Keratinocyte (primary cell): Measurements from ENCODE around the gene C19orf12. TPM values are rescaled to one million over a fixed set of nuclear protein-coding genes. Genes with fewer than 3 reads are reported as not detected.

Experiments
- DNase-seq: peaks from one replicate; pipeline ENCODE4 v3.0.0-alpha.2; 2011; ENCODE audit warnings: low read depth, missing footprints, low spot score
- FAIRE-seq: peaks from 2 replicates; lab custom pipeline; 2011; peaks lifted over from hg19 to GRCh38; lab: Jason Lieb, UNC
- H2AFZ ChIP-seq: 2 replicates; pipeline ENCODE4 v1.6.0; 2012; ENCODE audit warnings: low read length, control low read depth, inconsistent platforms; ENCODE audit not compliant: control insufficient read depth
- H3K27ac ChIP-seq: 2 replicates; pipeline ENCODE4 v1.5.1; 2011; ENCODE audit warnings: low read length; ENCODE audit not compliant: control insufficient read depth, insufficient read depth
- H3K27me3 ChIP-seq: 3 replicates; pipeline ENCODE4 v1.6.0; 2011; ENCODE audit warnings: low read length; ENCODE audit not compliant: control insufficient read depth, insufficient read depth; ENCODE audit errors: extremely low read depth
- H3K36me3 ChIP-seq, 2 experiments: 2 replicates in 1 of 2; 3 replicates in 1 of 2; pipeline ENCODE4 v1.5.1; 2011; ENCODE audit warnings: low read length in 2 of 2, mild to moderate bottlenecking in 1 of 2; ENCODE audit not compliant: control insufficient read depth in 2 of 2, insufficient read depth in 2 of 2; ENCODE audit errors: extremely low read depth in 1 of 2
- H3K4me1 ChIP-seq: 3 replicates; pipeline ENCODE4 v1.5.1; 2011; ENCODE audit warnings: low read length; ENCODE audit not compliant: control insufficient read depth, insufficient read depth; ENCODE audit errors: extremely low read depth
- H3K4me2 ChIP-seq: 3 replicates; pipeline ENCODE4 v1.6.0; 2011; ENCODE audit warnings: low read depth, low read length; ENCODE audit not compliant: control insufficient read depth, insufficient read depth; ENCODE audit errors: extremely low read depth
- H3K4me3 ChIP-seq, 3 experiments: fragments of 200-600 bp in 1 of 3; sonication (generic) in 1 of 3; 2 replicates in 2 of 3; 3 replicates in 1 of 3; pipeline ENCODE4 v1.5.1; 2011 to 2016; ENCODE audit warnings: low read length in 3 of 3, mild to moderate bottlenecking in 3 of 3, control low read depth in 2 of 3, inconsistent platforms in 1 of 3, low read depth in 1 of 3, mixed read lengths in 1 of 3, mixed run types in 1 of 3, moderate library complexity in 1 of 3; ENCODE audit not compliant: control insufficient read depth in 2 of 3, insufficient read depth in 2 of 3; ENCODE audit errors: extremely low read depth in 1 of 3
- H3K79me2 ChIP-seq: 2 replicates; pipeline ENCODE4 v1.6.0; 2012; ENCODE audit warnings: low read length; ENCODE audit not compliant: control insufficient read depth, insufficient read depth
- H3K9ac ChIP-seq: 3 replicates; pipeline ENCODE4 v1.6.0; 2011; ENCODE audit warnings: low read length; ENCODE audit not compliant: control insufficient read depth, insufficient read depth; ENCODE audit errors: extremely low read depth
- H3K9me1 ChIP-seq: 3 replicates; pipeline ENCODE4 v1.6.0; 2011; ENCODE audit warnings: low read length; ENCODE audit not compliant: control insufficient read depth, insufficient read depth; ENCODE audit errors: extremely low read depth
- H3K9me3 ChIP-seq: 2 replicates; pipeline ENCODE4 v1.5.1; 2012; ENCODE audit warnings: low read depth, low read length; ENCODE audit not compliant: control insufficient read depth
- H4K20me1 ChIP-seq: 3 replicates; pipeline ENCODE4 v1.6.0; 2011; ENCODE audit warnings: low read length; ENCODE audit not compliant: control insufficient read depth, insufficient read depth; ENCODE audit errors: extremely low read depth
- EZH2 ChIP-seq: IDR thresholded peaks from one replicate; pipeline ENCODE4 v1.6.1; 2012; ENCODE audit warnings: inconsistent platforms, mild to moderate bottlenecking, low read length, moderate library complexity
- dilution Hi-C: fragments of 300-500 bp; cut with MboI; formaldehyde crosslinking; loops from one replicate; pipeline ENCODE4 v1.7.0; 2020; ENCODE audit warnings: low sequenced_read_pairs; ENCODE audit not compliant: extremely low pct_ligation_motif_present
- polyA plus RNA-seq, 5 experiments: library from polyadenylated mRNA; depleted of rRNA in 3 of 5; stranded (reverse) in 3 of 5; stranded (forward) in 1 of 5; unstranded in 1 of 5; fragments of >200 nt; gene quantifications; 1 replicate in 1 of 5; 2 replicates in 3 of 5; 3 replicates in 1 of 5; pipeline versions ENCODE4 v1.2.1 to v1.2.3, GENCODE V29; 2011 to 2012; ENCODE audit warnings: missing spikeins in 2 of 5, low read depth in 1 of 5, low replicate concordance in 1 of 5
- TF ChIP-seq, protein P1 (sequence below), 3 experiments: IDR thresholded peaks in 1 of 3; conservative IDR thresholded peaks in 1 of 3; optimal IDR thresholded peaks in 1 of 3; 2 replicates in 2 of 3; 3 replicates in 1 of 3; pipeline versions ENCODE3 to v1.5.1; 2011; ENCODE audit warnings: low read length in 3 of 3, mild to moderate bottlenecking in 3 of 3, moderate library complexity in 2 of 3, control low read depth in 1 of 3, inconsistent platforms in 1 of 3; ENCODE audit not compliant: insufficient read depth in 2 of 3; ENCODE audit errors: extremely low read depth in 1 of 3

Gene C19orf12
- polyA plus RNA-seq, 1 donor (not counting 4 experiments of a cell fraction or from before 2014, with no cell fraction given): 12.3 TPM

DNA sequence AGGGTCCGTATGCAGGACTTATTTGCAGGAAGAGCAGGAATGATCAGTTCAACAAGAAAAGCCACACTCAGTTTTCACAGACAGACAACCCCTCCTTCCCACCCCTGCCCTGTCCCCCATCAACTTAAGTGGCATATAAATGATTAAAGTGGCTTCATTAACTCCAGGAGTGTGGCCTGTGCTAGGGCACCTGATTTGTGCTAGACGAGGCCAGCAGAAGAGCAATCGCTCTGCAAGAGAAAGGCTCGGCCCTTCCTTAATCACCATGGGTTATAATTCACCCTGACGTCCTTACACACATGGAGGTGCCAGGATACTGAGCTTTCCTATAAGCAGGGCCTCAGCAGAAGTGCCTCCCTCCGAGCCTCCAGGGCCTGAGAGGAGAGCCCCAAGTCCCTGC, 14.6 kb downstream of the C19orf12 start:
- H3K27ac ChIP-seq: no peak overlapping the region
- H3K79me2 ChIP-seq: no peaks in the 10 kb centered on the region
- peaks cover 0 to 8% of the 10 kb centered on the region in 2 experiments for H3K36me3 ChIP-seq
- no peak overlapping the region for H2AFZ ChIP-seq
- H4K20me1 ChIP-seq: no peaks in the 10 kb centered on the region
- no peaks in the 10 kb centered on the region for H3K9me3 ChIP-seq
- H3K4me3 ChIP-seq: no peak overlapping the region
- no peaks in the 10 kb centered on the region for H3K4me1 ChIP-seq
- H3K27me3 ChIP-seq: no peaks in the 10 kb centered on the region
- FAIRE-seq: no peak
- dilution Hi-C loops: no loop called here
- H3K4me2 ChIP-seq: no peak overlapping the region
- no peak for DNase-seq
- no peaks in the 10 kb centered on the region for H3K9me1 ChIP-seq
- TF ChIP-seq EZH2: no peak
- TF ChIP-seq, protein P1, sequence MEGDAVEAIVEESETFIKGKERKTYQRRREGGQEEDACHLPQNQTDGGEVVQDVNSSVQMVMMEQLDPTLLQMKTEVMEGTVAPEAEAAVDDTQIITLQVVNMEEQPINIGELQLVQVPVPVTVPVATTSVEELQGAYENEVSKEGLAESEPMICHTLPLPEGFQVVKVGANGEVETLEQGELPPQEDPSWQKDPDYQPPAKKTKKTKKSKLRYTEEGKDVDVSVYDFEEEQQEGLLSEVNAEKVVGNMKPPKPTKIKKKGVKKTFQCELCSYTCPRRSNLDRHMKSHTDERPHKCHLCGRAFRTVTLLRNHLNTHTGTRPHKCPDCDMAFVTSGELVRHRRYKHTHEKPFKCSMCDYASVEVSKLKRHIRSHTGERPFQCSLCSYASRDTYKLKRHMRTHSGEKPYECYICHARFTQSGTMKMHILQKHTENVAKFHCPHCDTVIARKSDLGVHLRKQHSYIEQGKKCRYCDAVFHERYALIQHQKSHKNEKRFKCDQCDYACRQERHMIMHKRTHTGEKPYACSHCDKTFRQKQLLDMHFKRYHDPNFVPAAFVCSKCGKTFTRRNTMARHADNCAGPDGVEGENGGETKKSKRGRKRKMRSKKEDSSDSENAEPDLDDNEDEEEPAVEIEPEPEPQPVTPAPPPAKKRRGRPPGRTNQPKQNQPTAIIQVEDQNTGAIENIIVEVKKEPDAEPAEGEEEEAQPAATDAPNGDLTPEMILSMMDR (optimal IDR thresholded peaks at IDR 0.05 in 1 of 3, IDR thresholded peaks at IDR 0.05 in 1 of 3, conservative IDR thresholded peaks at IDR 0.05 in 1 of 3; ENCODE audit: extremely low read depth in 1 of 3, insufficient read depth in 2 of 3, low read length in 3 of 3): no peak
- H3K9ac ChIP-seq: no peak overlapping the region

DNA sequence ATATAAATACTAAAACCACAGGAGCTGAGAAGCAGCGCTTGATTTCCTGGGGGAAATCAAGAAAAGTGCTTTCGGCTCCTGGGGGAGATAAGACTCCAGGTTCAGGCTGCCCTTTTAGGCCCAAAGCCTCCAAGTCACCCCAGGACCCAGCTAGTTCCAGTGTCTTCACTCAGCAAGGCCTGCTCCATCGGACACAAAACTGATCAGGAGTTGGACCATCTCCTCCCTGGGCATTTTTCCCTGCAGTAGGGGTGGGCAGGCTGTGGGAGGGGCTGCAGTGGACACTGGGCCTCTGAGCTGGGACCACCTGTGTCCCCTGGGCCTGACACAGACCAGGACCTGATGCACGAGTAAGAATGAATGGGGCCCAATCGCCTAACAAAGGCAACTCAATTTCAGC, 15.2 kb downstream of the C19orf12 start:
- Histone ChIP-seq H3K4me2 (no peak overlapping the region), H3K9ac (no peak overlapping the region), H3K36me3 (peaks cover 0 to 8% of the 10 kb centered on the region in 2 experiments), H3K27ac (no peak overlapping the region), H3K9me1 (no peaks in the 10 kb centered on the region), H2AFZ (no peak overlapping the region), H3K79me2 (no peaks in the 10 kb centered on the region), H4K20me1 (no peaks in the 10 kb centered on the region), H3K9me3 (no peaks in the 10 kb centered on the region), H3K27me3 (no peaks in the 10 kb centered on the region), H3K4me3 (no peak overlapping the region), H3K4me1 (no peaks in the 10 kb centered on the region)
- dilution Hi-C loops: no loop called here
- DNase-seq: no peak
- FAIRE-seq: no peak
- no peak for TF ChIP-seq EZH2
- TF ChIP-seq, protein P1 (optimal IDR thresholded peaks at IDR 0.05 in 1 of 3, IDR thresholded peaks at IDR 0.05 in 1 of 3, conservative IDR thresholded peaks at IDR 0.05 in 1 of 3; ENCODE audit: extremely low read depth in 1 of 3, insufficient read depth in 2 of 3, low read length in 3 of 3): no peak
